Breast epithelium (tissue), 4 donors: ENCODE results near the gene IGLL1. TPM values are rescaled to one million over a fixed set of nuclear protein-coding genes. Genes with fewer than 3 reads are reported as not detected.

Experiments used
- DNase-seq, 2 donors: peaks; one replicate each; pipeline ENCODE4 v3.0.0-alpha.2; 2019; ENCODE audit warnings: low spot score in 2 of 2
- H3K27ac ChIP-seq, 2 donors: fragments of 200-600 bp; sonication (generic) in 1 of 2; one replicate each; pipeline ENCODE4 v1.5.1; 2016 to 2019; ENCODE audit warnings: mild to moderate bottlenecking in 1 of 2
- H3K27me3 ChIP-seq, 2 donors: fragments of 200-600 bp; sonication (generic) in 1 of 2; one replicate each; pipeline versions ENCODE4 v1.5.1 to v1.6.0; 2017 to 2019; ENCODE audit warnings: control low read depth in 1 of 2, mild to moderate bottlenecking in 1 of 2
- H3K36me3 ChIP-seq: fragments of 200-600 bp; one replicate; pipeline ENCODE4 v1.5.1; 2019
- H3K4me1 ChIP-seq, 2 donors: fragments of 200-600 bp; sonication (generic); one replicate each; pipeline ENCODE4 v1.5.1; 2016 to 2019; ENCODE audit warnings: control low read depth in 1 of 2
- H3K4me3 ChIP-seq, 3 donors: fragments of 200-600 bp; sonication (generic); 1 replicate in 2 of 3; 2 replicates in 1 of 3; pipeline ENCODE4 v1.5.1; 2016 to 2019; ENCODE audit warnings: mild to moderate bottlenecking in 3 of 3, moderate library complexity in 2 of 3
- H3K9me3 ChIP-seq, 2 donors: fragments of 200-600 bp; sonication (generic) in 1 of 2; one replicate each; pipeline ENCODE4 v1.5.1; 2016 to 2019; ENCODE audit warnings: control low read depth in 1 of 2
- CTCF ChIP-seq, 3 donors: fragments of 450-650 bp; IDR thresholded peaks; one replicate each; pipeline ENCODE4 v1.5.1; 2016 to 2017; ENCODE audit warnings: antibody characterized with exemption in 3 of 3, mild to moderate bottlenecking in 3 of 3, moderate library complexity in 3 of 3
- POLR2A ChIP-seq: fragments of 450-650 bp; IDR thresholded peaks from one replicate; pipeline ENCODE4 v1.6.1; 2016; ENCODE audit warnings: antibody characterized with exemption, mild to moderate bottlenecking, moderate library complexity
- POLR2AphosphoS5 ChIP-seq, 3 donors: sonication (generic); formaldehyde crosslinking; IDR thresholded peaks; one replicate each; pipeline ENCODE4 v1.6.1; 2017; ENCODE audit warnings: antibody characterized with exemption in 3 of 3
- intact Hi-C: fragments of 100-400 bp; cut with DNase I; formaldehyde crosslinking; loops from one replicate; pipeline ENCODE4 v1.15.1; 2023; ENCODE audit warnings: low total_unique reads
- total RNA-seq, 3 donors: library from RNA; depleted of rRNA; stranded (reverse); fragments of >200 nt; gene quantifications; one replicate each; pipeline ENCODE4 v1.1.0, GENCODE V29; 2016

IGLL1 gene
- total RNA-seq, 3 donors from 2014 or later, result not detected

GRCh38 chr22:23552573-23552972, 27.5 kb downstream of the IGLL1 start:
- intact Hi-C loops, result no loop called here
- TF ChIP-seq POLR2AphosphoS5 (IDR thresholded peaks at IDR 0.05), result no peak
- no peak for TF ChIP-seq POLR2A
- DNase-seq, result no peak
- Histone ChIP-seq H3K4me3 (no peak overlapping the region), H3K4me1 (no peaks in the 10 kb centered on the region), H3K27ac (no peak overlapping the region), H3K9me3 (peaks cover 0 to 10% of the 10 kb centered on the region in 2 donors), H3K27me3 (peaks cover 0 to 4% of the 10 kb centered on the region in 2 donors), H3K36me3 (no peaks in the 10 kb centered on the region)

- TF ChIP-seq POLR2AphosphoS5 (IDR thresholded peaks at IDR 0.05) (no peak), CTCF (IDR thresholded peaks at IDR 0.05) (no peak), POLR2A (no peak)
- DNase-seq, result no peak
- Histone ChIP-seq H3K36me3 (no peaks in the 10 kb centered on the region), H3K9me3 (peaks cover 0 to 12% of the 10 kb centered on the region in 2 donors), H3K4me3 (no peak overlapping the region), H3K27ac (no peak overlapping the region), H3K4me1 (no peaks in the 10 kb centered on the region), H3K27me3 (peaks cover 0 to 4% of the 10 kb centered on the region in 2 donors)
- intact Hi-C loops, result no loop called here
Observed at GRCh38 chr22:23551385-23551784, 28.7 kb downstream of the IGLL1 start.

- Histone ChIP-seq H3K4me1 (no peaks in the 10 kb centered on the region), H3K36me3 (no peaks in the 10 kb centered on the region), H3K4me3 (no peak overlapping the region), H3K27me3 (peaks cover 0 to 4% of the 10 kb centered on the region in 2 donors), H3K27ac (no peak overlapping the region), H3K9me3 (peaks cover 0 to 12% of the 10 kb centered on the region in 2 donors)
- TF ChIP-seq POLR2A (no peak), POLR2AphosphoS5 (IDR thresholded peaks at IDR 0.05) (no peak)
- intact Hi-C loops, result no loop called here
- DNase-seq, result no peak
Observed at GRCh38 chr22:23550049-23550650, 29.9 kb downstream of the IGLL1 start.

GRCh38 chr22:23549198-23549595, 30.9 kb downstream of the IGLL1 start:
- no peaks in the 10 kb centered on the region for H3K36me3 ChIP-seq
- H3K9me3 ChIP-seq, result peaks cover 0 to 12% of the 10 kb centered on the region in 2 donors
- DNase-seq, result peak in 1 of 2 donors; percentile 43
- no peaks in the 10 kb centered on the region for H3K4me1 ChIP-seq
- intact Hi-C loops, result loop anchor here (1.0 kb wide), 1 partner anchor 19 kb away; no protein-coding TSS in a partner anchor
- no peak overlapping the region for H3K4me3 ChIP-seq
- H3K27me3 ChIP-seq, result no peaks in the 10 kb centered on the region
- no peak for TF ChIP-seq POLR2AphosphoS5 (IDR thresholded peaks at IDR 0.05)
- no peak for TF ChIP-seq POLR2A
- no peak for TF ChIP-seq CTCF (IDR thresholded peaks at IDR 0.05)
- peak overlapping the region in 1 of 2 donors; percentile 72 for H3K27ac ChIP-seq

GRCh38 chr22:23548501-23549197, 31.4 kb downstream of the IGLL1 start:
- Histone ChIP-seq H3K27me3 (no peaks in the 10 kb centered on the region), H3K4me3 (no peak overlapping the region), H3K36me3 (no peaks in the 10 kb centered on the region), H3K9me3 (peaks cover 0 to 12% of the 10 kb centered on the region in 2 donors), H3K27ac (peak overlapping the region; percentile 68 to 72), H3K4me1 (no peaks in the 10 kb centered on the region)
- intact Hi-C loops, result loop anchor here (1.0 kb wide), 1 partner anchor 18 kb away; no protein-coding TSS in a partner anchor
- no peak for DNase-seq
- no peak for TF ChIP-seq CTCF (IDR thresholded peaks at IDR 0.05)
- no peak for TF ChIP-seq POLR2A
- no peak for TF ChIP-seq POLR2AphosphoS5 (IDR thresholded peaks at IDR 0.05)
